ENCODE measurements around the gene TMEM163. TPM values are rescaled to one million over a fixed set of nuclear protein-coding genes. Genes with fewer than 3 reads are reported as not detected.
A peak's percentile ranks its signal among the peaks of the same experiment; 100 is the strongest.

The TMEM163 gene
- total and polyA plus RNA-seq, 12 donors, result 0.16 to 1.7 (median 0.37) TPM

DNA sequence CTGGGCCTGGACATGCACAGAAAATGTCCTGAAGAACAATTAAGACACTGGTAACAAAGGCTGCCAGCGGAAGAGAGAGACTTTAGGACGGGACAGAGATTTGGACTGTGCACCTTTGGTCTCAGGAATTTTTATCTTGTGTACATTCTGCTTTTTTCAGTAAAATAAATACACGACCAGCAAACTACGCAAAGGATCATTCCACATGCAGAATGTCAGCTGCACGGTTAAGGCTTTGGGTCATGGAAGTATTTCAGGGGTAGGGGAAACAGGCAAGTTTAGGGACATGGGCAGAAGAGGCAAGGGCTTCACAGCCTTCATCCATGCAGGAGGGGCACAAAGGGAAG, 11.5 kb downstream of the TMEM163 start:
- peak overlapping the region in 3 of 10 donors; percentile 20 to 30 (median 28) for H3K27ac ChIP-seq
- peak overlapping the region in 2 of 10 donors; percentile 18 to 19 for H3K4me3 ChIP-seq
- peaks cover 0 to 36% (median 11%) of the 10 kb centered on the region in 9 donors for H3K4me1 ChIP-seq
- TF ChIP-seq, protein P1, sequence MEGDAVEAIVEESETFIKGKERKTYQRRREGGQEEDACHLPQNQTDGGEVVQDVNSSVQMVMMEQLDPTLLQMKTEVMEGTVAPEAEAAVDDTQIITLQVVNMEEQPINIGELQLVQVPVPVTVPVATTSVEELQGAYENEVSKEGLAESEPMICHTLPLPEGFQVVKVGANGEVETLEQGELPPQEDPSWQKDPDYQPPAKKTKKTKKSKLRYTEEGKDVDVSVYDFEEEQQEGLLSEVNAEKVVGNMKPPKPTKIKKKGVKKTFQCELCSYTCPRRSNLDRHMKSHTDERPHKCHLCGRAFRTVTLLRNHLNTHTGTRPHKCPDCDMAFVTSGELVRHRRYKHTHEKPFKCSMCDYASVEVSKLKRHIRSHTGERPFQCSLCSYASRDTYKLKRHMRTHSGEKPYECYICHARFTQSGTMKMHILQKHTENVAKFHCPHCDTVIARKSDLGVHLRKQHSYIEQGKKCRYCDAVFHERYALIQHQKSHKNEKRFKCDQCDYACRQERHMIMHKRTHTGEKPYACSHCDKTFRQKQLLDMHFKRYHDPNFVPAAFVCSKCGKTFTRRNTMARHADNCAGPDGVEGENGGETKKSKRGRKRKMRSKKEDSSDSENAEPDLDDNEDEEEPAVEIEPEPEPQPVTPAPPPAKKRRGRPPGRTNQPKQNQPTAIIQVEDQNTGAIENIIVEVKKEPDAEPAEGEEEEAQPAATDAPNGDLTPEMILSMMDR (IDR thresholded peaks at IDR 0.05), result no peak
- H3K36me3 ChIP-seq, result no peaks in the 10 kb centered on the region
- H3K9me3 ChIP-seq, result no peaks in the 10 kb centered on the region
- H3K27me3 ChIP-seq, result peaks cover 0 to 92% (median 43%) of the 10 kb centered on the region in 7 donors
- no peak for ATAC-seq
- 78 to 89% methylated on average over 5 of the region's 5 CpGs for WGBS, 2 donors
- intact Hi-C loops (cut with DNase I), result no loop called here
- DNase-seq, result no peak

DNA sequence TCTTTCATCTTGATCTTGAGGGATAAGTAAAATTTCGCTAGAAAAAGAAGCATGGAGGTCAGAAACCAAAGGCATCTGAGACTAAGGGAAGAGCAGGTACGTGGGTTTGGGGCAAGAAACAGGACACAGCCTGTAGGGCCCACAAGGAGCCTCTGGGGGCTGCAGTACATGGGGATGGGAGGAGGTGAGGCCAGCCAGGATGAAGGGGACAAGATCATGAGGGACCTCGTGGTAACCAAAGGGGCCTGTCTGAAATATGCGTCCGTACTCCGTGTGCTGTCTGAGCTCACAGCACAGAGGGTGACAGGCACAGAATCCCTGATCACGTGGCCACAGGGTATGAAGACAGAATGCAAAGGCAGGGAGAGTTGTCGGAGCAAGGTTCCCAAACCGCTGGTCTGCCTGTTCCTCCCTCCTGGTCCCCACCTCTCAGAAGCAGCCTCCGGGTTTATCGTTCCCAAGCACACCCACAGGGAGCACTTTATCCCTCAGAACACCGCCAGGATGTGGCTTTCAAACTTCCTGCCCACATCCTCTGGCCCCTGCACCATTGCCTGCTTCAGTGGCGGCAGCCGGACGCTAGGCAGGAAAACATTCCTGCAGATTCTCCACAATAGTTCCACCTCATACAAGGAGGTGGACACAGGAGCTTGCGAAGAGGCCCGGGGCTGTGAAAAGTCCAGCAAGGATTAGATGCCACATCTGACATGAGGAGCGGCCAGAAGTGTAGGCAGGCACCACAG, 12.0 kb downstream of the TMEM163 start:
- peaks cover 0 to 91% (median 42%) of the 10 kb centered on the region in 7 donors for H3K27me3 ChIP-seq
- TF ChIP-seq, protein P1 (IDR thresholded peaks at IDR 0.05), result no peak
- DNase-seq (no peak), ATAC-seq (peak; percentile 34 to 74 (median 67))
- no peaks in the 10 kb centered on the region for H3K36me3 ChIP-seq
- WGBS, 2 donors, result 22 to 27% methylated on average over 18 of the region's 18 CpGs
- peak overlapping the region in 7 of 10 donors; percentile 2 to 25 (median 16) for H3K4me3 ChIP-seq
- no peaks in the 10 kb centered on the region for H3K9me3 ChIP-seq
- H3K27ac ChIP-seq, result peak overlapping the region in 3 of 10 donors; percentile 20 to 30 (median 28)
- intact Hi-C loops (cut with DNase I), result no loop called here
- H3K4me1 ChIP-seq, result peaks cover 0 to 31% (median 7%) of the 10 kb centered on the region in 9 donors

- Histone ChIP-seq H3K36me3 (no peaks in the 10 kb centered on the region), H3K4me3 (peak overlapping the region in 1 of 10 donors; percentile 19), H3K27ac (peak overlapping the region in 2 of 10 donors; percentile 28 to 30), H3K27me3 (peaks cover 0 to 93% (median 38%) of the 10 kb centered on the region in 7 donors), H3K9me3 (no peaks in the 10 kb centered on the region), H3K4me1 (peaks cover 0 to 29% (median 6%) of the 10 kb centered on the region in 9 donors)
- DNase-seq, result no peak
- ATAC-seq, result peak in 1 of 8 donors; percentile 19
- WGBS, 2 donors, result 58 to 64% methylated on average over 21 of the region's 21 CpGs
- intact Hi-C loops (cut with DNase I), result no loop called here
- TF ChIP-seq, protein P1 (IDR thresholded peaks at IDR 0.05), result no peak
Observed at GRCh38 chr2:134705861-134706586, 12.8 kb downstream of the TMEM163 start.

DNA sequence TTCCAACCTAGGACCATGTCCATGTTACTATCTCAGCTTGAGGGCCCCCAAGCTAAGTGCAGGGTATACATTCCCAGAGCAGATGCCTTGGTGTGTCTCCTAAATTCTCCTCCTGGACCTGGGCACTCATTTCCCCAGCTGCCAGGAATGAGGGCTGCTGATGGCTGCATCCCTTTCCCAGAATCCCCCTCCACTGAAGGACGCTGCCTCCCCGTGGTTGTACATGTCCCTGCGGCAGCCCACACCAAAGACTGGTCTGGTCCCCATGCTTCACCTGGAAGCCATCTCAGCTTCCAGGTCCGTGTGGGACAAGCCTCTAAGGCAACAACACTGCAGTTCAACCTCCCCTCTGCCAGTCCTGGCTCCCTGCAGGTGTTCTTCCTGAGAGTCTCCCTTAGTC, 14.6 kb downstream of the TMEM163 start:
- H3K9me3 ChIP-seq, result no peaks in the 10 kb centered on the region
- intact Hi-C loops (cut with DNase I), result no loop called here
- peaks cover 0 to 29% (median 6%) of the 10 kb centered on the region in 9 donors for H3K4me1 ChIP-seq
- H3K27ac ChIP-seq, result no peak overlapping the region
- DNase-seq (no peak), ATAC-seq (no peak)
- TF ChIP-seq, protein P1 (IDR thresholded peaks at IDR 0.05), result no peak
- 81 to 85% methylated on average over 4 of the region's 4 CpGs for WGBS, 2 donors
- H3K4me3 ChIP-seq, result no peak overlapping the region
- H3K36me3 ChIP-seq, result no peaks in the 10 kb centered on the region
- H3K27me3 ChIP-seq, result peaks cover 0 to 80% (median 24%) of the 10 kb centered on the region in 7 donors

All from heart right ventricle (tissue), 16 donors.